ENCODE results near the gene ZNF33B.
A peak's percentile ranks its signal among the peaks of the same experiment; 100 is the strongest.
"Not testable (repeated sequence)": the region's sequence is repeated elsewhere in the genome, so short reads cannot be mapped to it uniquely, and the experiment has no call there.

The ZNF33B gene

DNA sequence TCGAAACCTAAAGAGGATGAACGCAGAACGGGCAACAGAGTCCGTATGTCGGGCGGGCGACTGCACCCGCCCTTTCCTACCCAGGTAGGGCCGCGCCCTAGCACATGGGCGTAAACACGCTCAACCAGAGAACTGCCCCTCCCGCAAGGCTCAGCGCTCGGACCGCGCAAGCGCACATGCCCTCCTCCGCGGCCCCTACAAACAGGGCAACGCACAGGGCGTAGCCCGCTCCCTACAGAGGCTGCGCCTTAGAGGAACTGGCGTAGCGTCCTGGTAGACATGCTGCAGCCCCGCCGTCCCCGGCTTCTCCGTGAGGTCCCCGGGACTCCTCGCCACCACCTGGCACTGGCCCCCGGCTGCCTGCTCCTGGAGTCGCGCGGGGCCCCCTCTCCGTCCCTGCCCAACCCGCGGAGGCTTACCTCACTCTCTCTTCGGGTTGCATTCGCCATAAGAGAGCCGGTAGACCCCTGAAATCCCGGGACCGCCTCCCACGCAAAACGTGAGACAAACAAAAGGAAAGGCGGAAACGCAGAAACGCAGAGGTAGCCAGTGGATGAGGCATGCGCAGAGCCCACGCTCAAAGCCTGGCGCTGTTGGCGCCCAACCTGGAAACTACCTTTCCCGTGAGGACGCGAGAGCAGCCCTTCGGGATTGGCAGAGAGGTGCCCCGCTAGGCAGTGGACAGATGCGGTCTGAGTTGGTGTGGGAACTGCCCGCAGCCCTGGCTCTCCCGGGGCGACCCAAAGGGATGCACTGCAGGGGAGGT lies at the start of gene ZNF33B:
ZNF33B (minus strand) TSS at position 516 of the 766 bp plus-strand sequence. CDS start 1,642 bp downstream, outside the sequence.
- DNase-seq = peak; percentile 91

DNA sequence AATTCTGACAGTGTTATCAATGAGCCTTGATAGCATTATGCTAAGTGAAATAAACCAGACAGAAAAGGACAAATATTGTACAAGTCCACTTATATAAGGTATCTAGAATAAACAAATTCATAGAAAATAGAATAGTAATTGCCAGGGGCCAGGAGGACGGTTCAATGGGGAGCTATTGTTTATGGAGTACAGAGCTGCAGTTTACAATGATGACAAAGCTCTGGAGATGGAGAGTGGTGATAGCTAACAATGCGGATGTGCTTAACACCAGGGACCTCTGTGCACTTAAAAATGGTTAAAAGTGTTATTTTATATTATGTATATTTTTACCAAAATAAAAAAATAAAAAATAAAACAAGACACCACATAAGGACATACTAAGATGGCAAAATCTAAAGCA lies 46.1 kb upstream of the ZNF33B start:
- no peak for DNase-seq

- no peak for DNase-seq
These were observed 41.9 kb upstream of the ZNF33B start for GRCh38 chr10:42680267-42680666.

DNA sequence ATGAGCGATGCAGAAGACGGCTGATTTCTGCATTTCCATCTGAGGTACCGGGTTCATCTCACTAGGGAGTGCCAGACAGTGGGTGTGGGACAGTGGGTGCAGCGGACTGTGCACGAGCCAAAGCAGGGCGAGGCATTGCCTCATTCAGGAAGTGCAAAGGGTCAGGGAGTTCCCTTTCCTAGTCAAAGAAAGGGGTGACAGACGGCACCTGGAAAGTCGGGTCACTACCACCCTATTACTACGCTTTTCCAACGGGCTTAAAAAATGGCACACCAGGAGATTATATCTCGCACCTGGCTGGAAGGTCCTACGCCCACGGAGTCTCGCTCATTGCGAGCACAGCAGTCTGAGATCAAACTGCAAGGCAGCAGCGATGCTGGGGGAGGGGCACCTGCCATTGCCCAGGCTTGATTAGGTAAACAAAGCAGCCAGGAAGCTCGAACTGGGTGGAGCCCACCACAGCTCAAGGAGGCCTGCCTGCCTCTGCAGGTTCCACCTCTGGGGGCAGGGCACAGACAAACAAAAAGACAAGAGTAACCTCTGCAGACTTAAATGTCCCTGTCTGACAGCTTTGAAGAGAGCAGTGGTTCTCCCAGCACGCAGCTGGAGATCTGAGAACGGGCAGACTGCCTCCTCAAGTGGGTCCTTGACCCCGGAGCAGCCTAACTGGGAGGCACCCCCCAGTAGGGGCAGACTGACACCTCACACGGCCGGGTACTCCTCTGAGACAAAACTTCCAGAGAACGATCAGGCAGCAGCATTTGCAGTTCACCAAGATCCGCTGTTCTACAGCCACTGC lies 27.0 kb upstream of the ZNF33B start:
- not testable (repeated sequence) for DNase-seq

DNA sequence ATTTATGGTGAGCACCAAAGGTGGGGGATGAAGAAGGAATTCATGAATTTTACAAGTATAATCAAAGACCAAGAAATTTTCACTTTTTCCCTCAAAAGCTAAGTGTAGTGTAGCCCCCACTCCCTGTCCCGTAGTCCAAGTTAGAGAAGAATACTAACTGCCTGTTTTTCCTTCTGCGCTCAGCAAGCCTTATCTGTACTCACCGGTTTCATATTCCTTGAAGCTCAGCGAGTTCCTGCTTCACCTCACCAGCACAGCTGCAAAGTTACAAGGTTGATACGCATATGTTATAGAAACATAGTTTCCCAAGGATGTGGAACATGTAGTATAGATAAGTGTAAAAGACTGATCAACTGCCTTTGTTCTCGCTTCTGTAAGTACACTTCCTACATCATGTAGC lies 16.0 kb upstream of the ZNF33B start:
- DNase-seq = no peak

- no peak for DNase-seq
These were observed 14.5 kb upstream of the ZNF33B start for GRCh38 chr10:42652858-42653257.

- DNase-seq = no peak
These were observed 12.0 kb upstream of the ZNF33B start for GRCh38 chr10:42650374-42650773.

DNA sequence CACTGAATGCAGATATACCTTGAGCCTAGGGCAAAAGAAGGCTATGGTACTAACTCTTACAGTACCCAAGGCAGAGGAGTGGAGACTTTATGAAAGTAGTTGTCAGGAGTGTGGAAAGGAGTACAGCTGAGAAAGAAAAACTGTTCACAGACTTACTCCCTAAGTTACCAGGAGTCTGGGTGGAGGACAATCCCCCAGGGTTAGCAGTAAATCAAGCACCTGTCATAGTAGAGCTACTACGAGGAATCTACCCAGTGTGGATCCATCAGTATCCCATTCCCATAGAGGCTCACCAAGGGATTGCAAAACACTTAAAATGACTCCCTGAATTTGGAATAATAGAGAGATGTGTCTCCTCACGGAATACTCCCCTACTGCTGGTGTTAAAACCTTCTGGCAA lies 10.1 kb upstream of the ZNF33B start:
- no peak for DNase-seq

DNA sequence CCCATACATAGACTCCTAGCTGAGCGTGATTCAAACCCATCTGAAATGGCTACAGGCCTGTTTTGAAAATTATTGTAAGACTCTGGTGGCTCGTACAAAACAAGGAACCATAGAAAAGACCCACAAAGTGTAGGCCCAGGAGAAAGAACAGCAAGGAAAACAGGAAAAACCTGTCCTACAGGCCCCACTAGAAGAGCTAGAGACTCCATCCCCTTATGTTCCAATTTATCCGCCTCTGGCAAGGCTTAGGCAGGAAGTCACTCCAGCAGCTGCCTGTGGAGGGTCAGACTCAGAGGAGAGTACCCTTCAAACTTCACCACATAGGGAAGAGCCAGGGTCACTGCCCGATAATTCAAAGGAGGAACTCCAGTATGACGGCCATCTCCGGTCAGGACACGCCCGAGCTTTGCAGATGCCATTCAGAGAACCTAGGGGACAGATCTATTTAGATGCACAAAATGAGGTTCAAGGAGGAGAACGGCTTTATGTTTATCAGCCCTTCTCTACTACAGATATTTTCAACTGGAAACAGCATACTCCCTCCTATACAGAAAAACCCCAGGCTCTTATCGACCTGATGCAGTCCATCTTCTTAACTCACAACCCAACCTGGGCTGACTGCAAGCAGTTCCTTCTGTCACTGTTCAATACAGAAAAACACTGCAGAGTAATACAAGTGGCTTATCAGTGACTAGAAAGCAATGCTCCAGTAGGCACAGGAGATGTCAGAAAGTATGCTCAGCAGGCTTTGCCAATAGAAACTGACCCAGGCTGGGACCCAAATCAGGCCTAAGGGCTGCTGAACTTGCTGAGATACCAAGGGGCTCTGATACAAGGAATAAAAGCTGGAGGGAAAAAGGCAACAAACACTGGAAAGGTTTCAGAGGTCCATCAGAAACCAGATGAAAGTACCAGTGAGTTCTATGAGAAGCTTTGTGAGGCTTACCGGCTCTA lies 8.6 kb upstream of the ZNF33B start:
- no peak for DNase-seq

- DNase-seq = no peak
These were observed 7.8 kb upstream of the ZNF33B start for GRCh38 chr10:42646214-42646613.

GRCh38 chr10:42645516-42645915 lies 7.1 kb upstream of the ZNF33B start:
- no peak for DNase-seq

DNA sequence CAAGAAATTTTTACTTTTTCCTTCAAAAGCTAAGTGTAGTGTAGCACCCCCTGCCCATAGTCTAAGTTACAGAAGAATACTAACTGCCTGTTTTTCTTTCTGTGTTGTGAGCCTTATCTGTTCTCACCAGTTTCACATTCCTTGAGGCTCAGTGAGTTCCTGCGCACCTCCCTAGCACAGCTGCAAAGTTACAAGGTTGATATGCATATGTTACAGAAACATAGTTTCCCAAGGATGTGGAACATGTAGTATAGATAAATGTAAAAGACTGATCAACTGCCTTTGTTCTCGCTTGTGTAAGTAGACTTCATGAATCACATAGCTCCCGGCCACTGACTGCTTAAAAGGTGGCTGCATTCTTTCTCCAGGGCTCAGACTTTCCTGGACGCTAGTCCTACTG lies 6.7 kb upstream of the ZNF33B start:
- no peak for DNase-seq

- no peak for DNase-seq
These were observed 2.4 kb upstream of the ZNF33B start for GRCh38 chr10:42640610-42641229.

GRCh38 chr10:42638821-42639270 lies 476 bp upstream of the ZNF33B start:
- DNase-seq = peak; percentile 25

GRCh38 chr10:42637648-42638054 lies 719 bp downstream of the ZNF33B start:
- peak; percentile 1 for DNase-seq

DNA sequence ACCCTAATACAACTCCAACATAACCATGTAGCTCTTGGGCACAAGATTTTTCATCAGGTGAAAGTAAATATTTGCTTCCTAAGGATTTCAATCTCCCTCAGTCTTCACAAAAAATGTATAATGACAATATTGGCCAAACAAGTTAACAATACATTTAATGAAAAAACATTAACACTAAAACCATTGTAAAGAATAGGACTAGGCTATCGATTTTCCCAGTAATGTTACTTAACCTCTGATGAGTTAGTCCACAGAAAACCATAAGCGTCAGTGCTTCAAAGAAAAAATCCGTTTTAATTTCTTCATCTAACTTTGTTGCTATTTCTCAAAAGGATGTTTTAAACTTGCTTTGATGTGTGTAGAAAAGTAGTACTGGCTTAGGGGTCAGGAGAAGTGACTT lies 1.2 kb downstream of the ZNF33B start:
- no peak for DNase-seq

DNA sequence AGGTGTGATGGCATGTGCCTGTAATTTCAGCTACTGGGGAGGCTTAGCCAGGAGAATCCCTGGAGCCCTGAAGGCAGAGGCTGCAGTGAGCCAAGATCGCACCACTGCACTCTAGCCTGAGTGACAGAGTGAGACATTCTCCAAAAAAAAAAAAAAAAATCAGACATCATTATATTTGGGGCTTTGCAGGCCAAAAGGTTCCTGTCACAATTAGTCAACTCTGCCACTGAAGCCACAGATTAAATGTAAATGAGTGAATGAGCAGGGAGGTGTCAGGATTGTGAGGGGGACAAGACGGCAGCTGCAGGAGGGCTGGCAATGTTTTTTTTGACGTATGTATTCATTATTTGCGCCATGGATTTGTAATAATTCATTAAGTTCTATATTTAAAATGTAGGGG lies 3.3 kb downstream of the ZNF33B start:
- no peak for DNase-seq

- no peak for DNase-seq
These were observed 5.8 kb downstream of the ZNF33B start for GRCh38 chr10:42632564-42632963.

DNA sequence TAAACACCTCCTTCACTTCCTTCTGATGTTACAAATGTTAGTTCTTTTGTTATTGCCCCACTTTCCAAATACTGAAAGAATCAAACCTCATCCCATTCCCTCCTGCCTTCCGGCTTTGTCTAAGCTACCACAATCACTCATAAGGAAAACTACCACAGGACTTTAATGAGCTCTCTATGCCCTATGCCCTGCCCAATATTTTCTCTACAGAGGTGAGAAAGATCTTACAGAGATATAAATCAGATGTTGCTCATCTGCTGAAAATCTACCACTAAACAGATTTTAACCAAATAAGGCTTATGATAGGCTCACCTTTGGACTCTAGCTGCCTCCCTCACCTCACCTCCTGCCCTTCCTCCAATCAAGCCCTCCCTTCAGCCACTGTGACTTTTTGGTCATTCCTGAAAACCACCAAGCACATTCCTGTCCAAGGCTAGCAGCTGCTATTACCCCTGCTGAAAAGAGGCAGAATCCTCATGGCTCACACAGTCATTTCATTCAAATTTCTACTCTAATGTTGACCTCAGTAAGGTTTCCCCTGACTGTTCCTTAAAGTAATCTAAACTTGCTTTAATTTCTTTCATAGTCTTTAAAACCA lies 7.7 kb downstream of the ZNF33B start:
- DNase-seq = no peak

- DNase-seq = no peak
These were observed 14.4 kb downstream of the ZNF33B start for GRCh38 chr10:42623929-42624328.

- DNase-seq = no peak
These were observed 19.9 kb downstream of the ZNF33B start for GRCh38 chr10:42618424-42618823.

DNA sequence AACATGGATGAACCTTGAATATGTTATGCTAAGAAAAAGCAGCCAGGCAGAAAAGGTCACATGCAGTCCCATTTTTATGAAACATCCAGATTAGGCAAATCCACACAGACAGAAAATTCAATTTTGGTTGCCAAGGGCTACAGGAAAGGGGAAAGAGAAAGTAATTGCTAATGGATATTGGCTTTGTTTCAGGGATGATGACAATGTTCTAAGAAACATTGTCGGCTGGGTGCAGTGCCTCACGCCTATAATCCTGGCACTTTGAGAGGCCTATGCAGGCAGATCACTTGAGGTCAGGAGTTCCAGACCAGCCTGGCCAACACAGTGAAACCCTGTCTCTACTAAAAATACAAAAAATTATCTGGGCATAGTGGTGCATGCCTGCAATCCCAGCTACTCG lies 23.0 kb downstream of the ZNF33B start:
- DNase-seq = no peak

Data from stimulated activated CD4-positive, alpha-beta T cell treated with anti-CD3 and anti-CD28 coated beads, Interleukin-12 subunit alpha, Interleukin-12 subunit beta, amount 100 ng/mL, for 4 hours (primary cell).